Measurements from ENCODE around the gene CEP152.

DNA sequence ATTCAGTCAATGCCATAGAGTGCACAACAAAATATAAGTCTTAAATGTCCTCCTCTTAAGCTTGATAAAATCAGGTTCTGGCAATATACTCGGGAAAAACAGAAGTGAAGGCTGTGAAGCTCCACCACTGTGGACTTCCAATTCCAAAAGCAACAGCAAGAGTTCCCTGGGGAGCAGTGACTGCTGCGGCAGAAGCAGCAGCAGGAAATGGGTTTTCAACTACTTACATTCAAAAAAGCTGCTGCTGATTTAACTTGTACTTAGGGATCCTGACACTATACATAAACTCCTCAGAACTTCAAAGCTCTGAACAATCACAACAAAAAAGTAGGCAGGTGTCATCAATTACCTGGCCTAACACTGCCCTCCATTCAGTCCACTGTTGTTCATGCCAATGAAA, 4.7 kb downstream of the CEP152 start:
- TF ChIP-seq, protein P1, sequence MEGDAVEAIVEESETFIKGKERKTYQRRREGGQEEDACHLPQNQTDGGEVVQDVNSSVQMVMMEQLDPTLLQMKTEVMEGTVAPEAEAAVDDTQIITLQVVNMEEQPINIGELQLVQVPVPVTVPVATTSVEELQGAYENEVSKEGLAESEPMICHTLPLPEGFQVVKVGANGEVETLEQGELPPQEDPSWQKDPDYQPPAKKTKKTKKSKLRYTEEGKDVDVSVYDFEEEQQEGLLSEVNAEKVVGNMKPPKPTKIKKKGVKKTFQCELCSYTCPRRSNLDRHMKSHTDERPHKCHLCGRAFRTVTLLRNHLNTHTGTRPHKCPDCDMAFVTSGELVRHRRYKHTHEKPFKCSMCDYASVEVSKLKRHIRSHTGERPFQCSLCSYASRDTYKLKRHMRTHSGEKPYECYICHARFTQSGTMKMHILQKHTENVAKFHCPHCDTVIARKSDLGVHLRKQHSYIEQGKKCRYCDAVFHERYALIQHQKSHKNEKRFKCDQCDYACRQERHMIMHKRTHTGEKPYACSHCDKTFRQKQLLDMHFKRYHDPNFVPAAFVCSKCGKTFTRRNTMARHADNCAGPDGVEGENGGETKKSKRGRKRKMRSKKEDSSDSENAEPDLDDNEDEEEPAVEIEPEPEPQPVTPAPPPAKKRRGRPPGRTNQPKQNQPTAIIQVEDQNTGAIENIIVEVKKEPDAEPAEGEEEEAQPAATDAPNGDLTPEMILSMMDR (IDR thresholded peaks at IDR 0.05; ENCODE audit: low read length): no peak
- no peak for TF ChIP-seq EZH2phosphoT487 (IDR thresholded peaks at IDR 0.05; ENCODE audit: low read length)
- TF ChIP-seq EZH2 (optimal IDR thresholded peaks at IDR 0.05; ENCODE audit: low read depth, low read length): no peak

Data from MM.1S (cell line).